CD14-positive monocyte (primary cell): Measurements from ENCODE around the gene PPP2R2C. TPM values are rescaled to one million over a fixed set of nuclear protein-coding genes. Genes with fewer than 3 reads are reported as not detected.

Experiments used
- DNase-seq, 3 donors: peaks; one replicate each; pipeline ENCODE4 v3.0.0-alpha.2; 2011 to 2022
- H2AFZ ChIP-seq: 2 replicates; pipeline ENCODE4 v1.6.0; 2012; ENCODE audit warnings: mild to moderate bottlenecking, low read depth, low read length, inconsistent platforms; ENCODE audit not compliant: insufficient read depth, poor library complexity, severe bottlenecking
- H3K27ac ChIP-seq, 2 donors: 1 replicate in 1 of 2; 2 replicates in 1 of 2; pipeline ENCODE4 v1.5.1; 2012 to 2013; ENCODE audit warnings: low read length in 2 of 2, control low read depth in 1 of 2, inconsistent platforms in 1 of 2, low read depth in 1 of 2, mild to moderate bottlenecking in 1 of 2
- H3K27me3 ChIP-seq, 2 donors: one replicate each; pipeline versions ENCODE4 v1.6.0 to v1.6.1; 2011 to 2013; ENCODE audit warnings: low read length in 2 of 2; ENCODE audit not compliant: control insufficient read depth in 2 of 2, insufficient read depth in 2 of 2
- H3K36me3 ChIP-seq, 2 donors: replicated peaks in 1 of 2; 1 replicate in 1 of 2; 2 replicates in 1 of 2; pipeline versions ENCODE4 v1.5.1 to v1.6.1; 2012 to 2013; ENCODE audit warnings: low read length in 2 of 2, control low read depth in 1 of 2, inconsistent platforms in 1 of 2, mild to moderate bottlenecking in 1 of 2; ENCODE audit not compliant: insufficient read depth in 2 of 2, control insufficient read depth in 1 of 2
- H3K4me1 ChIP-seq, 2 donors: 1 replicate in 1 of 2; 2 replicates in 1 of 2; pipeline versions ENCODE4 v1.5.1 to v1.6.1; 2012 to 2013; ENCODE audit warnings: low read length in 2 of 2, control low read depth in 1 of 2, inconsistent platforms in 1 of 2, mild to moderate bottlenecking in 1 of 2, moderate library complexity in 1 of 2; ENCODE audit not compliant: insufficient read depth in 2 of 2, control insufficient read depth in 1 of 2
- H3K4me2 ChIP-seq: replicated peaks from 2 replicates; pipeline ENCODE3; 2012; ENCODE audit warnings: low read length, moderate library complexity, mild to moderate bottlenecking; ENCODE audit not compliant: poor library complexity, severe bottlenecking; ENCODE audit errors: extremely low read depth
- H3K4me3 ChIP-seq, 3 experiments: fragments of 200-600 bp in 1 of 3; sonication (generic) in 1 of 3; replicated peaks in 1 of 3; 1 replicate in 2 of 3; 2 replicates in 1 of 3; pipeline ENCODE4 v1.5.1; 2011 to 2013; ENCODE audit warnings: low read length in 3 of 3, mild to moderate bottlenecking in 3 of 3, control low read depth in 2 of 3, low read depth in 2 of 3, inconsistent platforms in 1 of 3, moderate library complexity in 1 of 3
- H3K79me2 ChIP-seq: 2 replicates; pipeline ENCODE4 v1.6.0; 2012; ENCODE audit warnings: mild to moderate bottlenecking, control low read depth, inconsistent platforms, low read length, moderate library complexity; ENCODE audit not compliant: insufficient read depth
- H3K9ac ChIP-seq: 2 replicates; pipeline ENCODE4 v1.6.0; 2017; ENCODE audit warnings: low read length, mild to moderate bottlenecking; ENCODE audit not compliant: insufficient read depth, poor library complexity, severe bottlenecking
- H3K9me3 ChIP-seq, 2 donors: replicated peaks in 1 of 2; 1 replicate in 1 of 2; 2 replicates in 1 of 2; pipeline versions ENCODE4 v1.5.1 to v1.6.1; 2012 to 2013; ENCODE audit warnings: low read length in 2 of 2, control low read depth in 1 of 2; ENCODE audit not compliant: control insufficient read depth in 1 of 2, insufficient read depth in 1 of 2
- H4K20me1 ChIP-seq: 2 replicates; pipeline ENCODE4 v1.6.0; 2012; ENCODE audit warnings: mild to moderate bottlenecking, low read length, control low read depth, moderate library complexity; ENCODE audit not compliant: insufficient read depth
- H3K27ac Mint-ChIP-seq, 7 donors: one replicate each; pipeline ENCODE4 v1.8.0; 2020; ENCODE audit warnings: mild to moderate bottlenecking in 7 of 7, mixed read lengths in 7 of 7, moderate library complexity in 6 of 7, inconsistent platforms in 2 of 7
- H3K27me3 Mint-ChIP-seq, 3 donors: one replicate each; pipeline ENCODE4 v1.8.0; 2021 to 2022; ENCODE audit warnings: low read depth in 3 of 3, mild to moderate bottlenecking in 3 of 3, mixed read lengths in 3 of 3, moderate library complexity in 3 of 3, inconsistent platforms in 1 of 3
- H3K36me3 Mint-ChIP-seq, 2 donors: one replicate each; pipeline ENCODE4 v1.8.0; 2020; ENCODE audit warnings: mixed read lengths in 2 of 2, inconsistent platforms in 1 of 2, mild to moderate bottlenecking in 1 of 2
- H3K4me1 Mint-ChIP-seq: one replicate; pipeline ENCODE4 v1.8.0; 2020; ENCODE audit warnings: mild to moderate bottlenecking, mixed read lengths
- H3K4me3 Mint-ChIP-seq, 2 donors: one replicate each; pipeline ENCODE4 v1.8.0; 2020; ENCODE audit warnings: mild to moderate bottlenecking in 2 of 2, mixed read lengths in 2 of 2, moderate library complexity in 1 of 2
- H3K9me3 Mint-ChIP-seq, 7 donors: one replicate each; pipeline ENCODE4 v1.8.0; 2020 to 2022; ENCODE audit warnings: mixed read lengths in 7 of 7, mild to moderate bottlenecking in 6 of 7, moderate library complexity in 6 of 7, inconsistent platforms in 2 of 7
- WGBS: methylation state at CpG from one replicate; pipeline ENCODE4 v1.1.5; 2013; ENCODE audit warnings: missing lambda C conversion rate; ENCODE audit not compliant: insufficient coverage; 5-methylcytosine and 5-hydroxymethylcytosine counted together
- intact Hi-C, 2 donors: fragments of 100-400 bp; cut with micrococcal nuclease; formaldehyde crosslinking; loops; one replicate each; pipeline versions ENCODE4 v1.15.0 to v1.15.1; 2023
- polyA plus RNA-seq, 3 donors: library from polyadenylated mRNA; depleted of rRNA in 1 of 3; unstranded in 2 of 3; stranded (reverse) in 1 of 3; fragments of 300-500 nt in 2 of 3; fragments of >200 nt in 1 of 3; fragmentation: Illumina TruSeq in 2 of 3; gene quantifications; 1 replicate in 2 of 3; 2 replicates in 1 of 3; pipeline ENCODE4 v1.2.3, GENCODE V29; 2012 to 2021
- TF ChIP-seq, protein P1 (sequence below): fragments of 200-600 bp; IDR thresholded peaks from one replicate; pipeline ENCODE4 v1.8.0; 2022; ENCODE audit warnings: antibody characterized with exemption, mild to moderate bottlenecking

PPP2R2C gene
- polyA plus RNA-seq, 3 donors = not detected

DNA sequence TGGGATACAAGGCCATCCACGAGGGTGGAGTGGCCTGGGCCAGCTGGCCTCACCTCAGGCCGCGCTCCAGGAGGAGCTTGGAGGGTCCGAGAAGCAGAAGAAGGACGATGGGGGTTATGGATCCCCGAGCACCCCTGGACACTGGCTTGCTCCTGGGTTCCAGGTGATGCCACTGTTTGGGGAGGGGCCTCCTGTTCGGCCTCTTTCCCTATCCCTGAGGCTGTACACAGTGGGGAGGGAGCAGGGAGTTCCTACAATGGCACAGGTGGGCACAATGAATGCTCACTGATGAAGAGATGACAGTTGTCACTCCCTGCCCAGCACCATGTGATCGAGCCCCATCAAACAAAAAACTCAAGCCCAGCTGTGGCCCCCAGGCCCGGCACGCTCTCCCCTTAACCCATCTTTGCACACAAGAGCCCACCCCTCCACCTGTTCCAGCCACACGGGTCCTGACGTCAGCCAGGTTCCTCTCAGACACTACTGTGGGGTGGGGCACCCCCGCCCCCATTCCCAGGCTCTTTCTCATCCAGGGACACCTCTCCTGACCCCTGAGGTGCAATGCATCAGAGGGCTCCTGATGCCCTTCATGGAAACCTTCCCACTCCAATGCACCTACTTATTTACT, 132.5 kb downstream of the PPP2R2C start:
- WGBS = 89% methylated on average over 10 of the region's 13 CpGs
- Histone ChIP-seq H3K27ac (no peak overlapping the region), H2AFZ (no peak overlapping the region), H3K36me3 (no peaks in the 10 kb centered on the region), H3K9ac (no peak overlapping the region), H4K20me1 (no peaks in the 10 kb centered on the region), H3K4me2 (no peak overlapping the region), H3K4me1 (no peaks in the 10 kb centered on the region), H3K79me2 (no peaks in the 10 kb centered on the region), H3K9me3 (no peaks in the 10 kb centered on the region), H3K27me3 (peaks cover 0 to 18% of the 10 kb centered on the region in 2 donors), H3K4me3 (no peak overlapping the region)
- TF ChIP-seq, protein P1, sequence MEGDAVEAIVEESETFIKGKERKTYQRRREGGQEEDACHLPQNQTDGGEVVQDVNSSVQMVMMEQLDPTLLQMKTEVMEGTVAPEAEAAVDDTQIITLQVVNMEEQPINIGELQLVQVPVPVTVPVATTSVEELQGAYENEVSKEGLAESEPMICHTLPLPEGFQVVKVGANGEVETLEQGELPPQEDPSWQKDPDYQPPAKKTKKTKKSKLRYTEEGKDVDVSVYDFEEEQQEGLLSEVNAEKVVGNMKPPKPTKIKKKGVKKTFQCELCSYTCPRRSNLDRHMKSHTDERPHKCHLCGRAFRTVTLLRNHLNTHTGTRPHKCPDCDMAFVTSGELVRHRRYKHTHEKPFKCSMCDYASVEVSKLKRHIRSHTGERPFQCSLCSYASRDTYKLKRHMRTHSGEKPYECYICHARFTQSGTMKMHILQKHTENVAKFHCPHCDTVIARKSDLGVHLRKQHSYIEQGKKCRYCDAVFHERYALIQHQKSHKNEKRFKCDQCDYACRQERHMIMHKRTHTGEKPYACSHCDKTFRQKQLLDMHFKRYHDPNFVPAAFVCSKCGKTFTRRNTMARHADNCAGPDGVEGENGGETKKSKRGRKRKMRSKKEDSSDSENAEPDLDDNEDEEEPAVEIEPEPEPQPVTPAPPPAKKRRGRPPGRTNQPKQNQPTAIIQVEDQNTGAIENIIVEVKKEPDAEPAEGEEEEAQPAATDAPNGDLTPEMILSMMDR = no peak
- H3K4me3 Mint-ChIP-seq = no peak overlapping the region
- intact Hi-C loops = no loop called here
- H3K36me3 Mint-ChIP-seq = no peaks in the 10 kb centered on the region
- peaks cover 8% of the 10 kb centered on the region for H3K4me1 Mint-ChIP-seq
- no peak overlapping the region for H3K27ac Mint-ChIP-seq
- peaks cover 0 to 3% (median 0%) of the 10 kb centered on the region in 7 donors for H3K9me3 Mint-ChIP-seq
- DNase-seq = no peak
- peaks cover 15 to 29% (median 22%) of the 10 kb centered on the region in 3 donors for H3K27me3 Mint-ChIP-seq

DNA sequence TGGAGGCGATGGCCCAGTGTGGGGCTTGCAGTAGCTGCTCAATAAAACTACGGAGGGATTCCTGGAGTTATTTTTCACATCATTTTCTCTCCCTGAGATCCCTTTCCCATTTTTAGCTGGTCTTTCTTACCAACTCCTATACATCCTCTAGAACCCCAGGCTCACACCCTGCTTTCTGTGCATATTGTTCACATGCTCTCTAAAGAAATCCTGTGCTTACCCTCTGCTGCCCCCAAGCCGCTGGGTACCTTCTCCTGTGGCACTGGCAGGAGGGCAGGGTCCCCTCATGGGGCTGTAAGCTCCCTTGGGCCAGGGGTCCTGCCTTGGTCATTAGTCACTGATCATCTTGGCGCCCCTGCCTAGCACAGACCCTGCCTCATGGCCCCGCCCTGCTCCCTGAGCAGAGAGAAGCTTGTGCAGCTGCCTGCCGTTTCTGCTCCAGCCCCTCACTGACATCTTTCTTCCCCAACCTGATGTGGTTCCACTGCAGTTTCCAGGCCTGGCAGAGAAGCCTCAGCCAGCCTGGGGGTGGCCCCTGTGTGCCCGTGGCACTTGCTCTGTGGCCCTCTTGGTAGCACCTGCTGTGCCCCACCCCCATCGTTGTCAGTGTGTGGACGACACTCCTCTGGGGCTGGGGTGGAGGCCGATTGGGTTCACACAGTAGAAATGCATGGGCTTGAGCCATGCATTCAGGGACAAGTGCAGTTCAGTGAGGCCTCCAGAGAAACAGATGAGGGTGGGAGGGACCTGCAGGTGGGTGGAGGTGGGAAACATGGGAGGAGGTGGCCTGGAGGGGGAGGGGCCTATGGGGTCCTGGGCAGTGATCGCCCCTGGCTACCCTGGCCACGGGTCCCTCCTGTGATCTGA, 133.2 kb downstream of the PPP2R2C start:
- Histone ChIP-seq H4K20me1 (no peaks in the 10 kb centered on the region), H3K4me3 (no peak overlapping the region), H3K27me3 (peaks cover 0 to 18% of the 10 kb centered on the region in 2 donors), H3K4me2 (no peak overlapping the region), H3K36me3 (no peaks in the 10 kb centered on the region), H3K27ac (no peak overlapping the region), H3K9ac (no peak overlapping the region), H3K79me2 (no peaks in the 10 kb centered on the region), H3K9me3 (peaks cover 0 to 3% of the 10 kb centered on the region in 2 donors), H3K4me1 (no peaks in the 10 kb centered on the region), H2AFZ (no peak overlapping the region)
- Mint-ChIP-seq H3K27ac (peak overlapping the region in 1 of 7 donors; percentile 8), H3K4me3 (no peak overlapping the region), H3K36me3 (no peaks in the 10 kb centered on the region), H3K9me3 (peaks cover 0 to 6% (median under 1%) of the 10 kb centered on the region in 7 donors), H3K4me1 (peaks cover 8% of the 10 kb centered on the region), H3K27me3 (peaks cover 17 to 29% (median 22%) of the 10 kb centered on the region in 3 donors)
- intact Hi-C loops = no loop called here
- 74% methylated on average over 9 of the region's 12 CpGs for WGBS
- no peak for DNase-seq
- TF ChIP-seq, protein P1 = no peak
